Right atrium auricular region (tissue), 2 donors: ENCODE measurements around the gene RHBDD1. TPM values are rescaled to one million over a fixed set of nuclear protein-coding genes. Genes with fewer than 3 reads are reported as not detected.

ENCODE experiments used
- DNase-seq: peaks from one replicate; pipeline ENCODE4 v3.0.0-alpha.2; 2019; ENCODE audit warnings: low spot score
- H3K27ac ChIP-seq, 2 donors: fragments of 200-600 bp; sonication (generic); 1 replicate in 1 of 2; 2 replicates in 1 of 2; pipeline ENCODE4 v1.5.1; 2016 to 2019
- H3K27me3 ChIP-seq, 2 donors: fragments of 200-600 bp; sonication (generic); one replicate each; pipeline versions ENCODE4 v1.5.1 to v1.6.0; 2017 to 2019
- H3K36me3 ChIP-seq: fragments of 200-600 bp; sonication (generic); one replicate; pipeline ENCODE4 v1.5.1; 2016
- H3K4me1 ChIP-seq, 2 donors: fragments of 200-600 bp; sonication (generic); one replicate each; pipeline versions ENCODE4 v1.5.1 to v1.6.0; 2017 to 2019
- H3K4me3 ChIP-seq, 2 donors: fragments of 200-600 bp; sonication (generic); 1 replicate in 1 of 2; 2 replicates in 1 of 2; pipeline ENCODE4 v1.5.1; 2017 to 2019; ENCODE audit warnings: mild to moderate bottlenecking in 1 of 2, moderate library complexity in 1 of 2
- H3K9me3 ChIP-seq, 2 donors: fragments of 200-600 bp; sonication (generic); one replicate each; pipeline ENCODE4 v1.5.1; 2019
- total RNA-seq, 2 donors: library from RNA; depleted of rRNA; stranded (reverse); fragments of >200 nt; gene quantifications; one replicate each; pipeline ENCODE4 v1.1.0, GENCODE V29; 2016
- TF ChIP-seq, protein P1 (sequence below), 2 donors: fragments of 200-600 bp; sonication (generic); IDR thresholded peaks; one replicate each; pipeline ENCODE4 v1.5.1; 2019; ENCODE audit warnings: antibody characterized with exemption in 2 of 2

Gene RHBDD1
- total RNA-seq, 2 donors from 2014 or later, result 12.3 to 16.1 TPM

- no peaks in the 10 kb centered on the region for H3K27me3 ChIP-seq
- H3K36me3 ChIP-seq, result no peaks in the 10 kb centered on the region
Measured at GRCh38 chr2:227038550-227039189, 202.8 kb downstream of the RHBDD1 start.

GRCh38 chr2:227043981-227044380 lies 208.1 kb downstream of the RHBDD1 start:
- H3K27me3 ChIP-seq, result no peaks in the 10 kb centered on the region
- no peak overlapping the region for H3K27ac ChIP-seq
- H3K4me3 ChIP-seq, result no peak overlapping the region
- no peaks in the 10 kb centered on the region for H3K4me1 ChIP-seq
- TF ChIP-seq, protein P1, sequence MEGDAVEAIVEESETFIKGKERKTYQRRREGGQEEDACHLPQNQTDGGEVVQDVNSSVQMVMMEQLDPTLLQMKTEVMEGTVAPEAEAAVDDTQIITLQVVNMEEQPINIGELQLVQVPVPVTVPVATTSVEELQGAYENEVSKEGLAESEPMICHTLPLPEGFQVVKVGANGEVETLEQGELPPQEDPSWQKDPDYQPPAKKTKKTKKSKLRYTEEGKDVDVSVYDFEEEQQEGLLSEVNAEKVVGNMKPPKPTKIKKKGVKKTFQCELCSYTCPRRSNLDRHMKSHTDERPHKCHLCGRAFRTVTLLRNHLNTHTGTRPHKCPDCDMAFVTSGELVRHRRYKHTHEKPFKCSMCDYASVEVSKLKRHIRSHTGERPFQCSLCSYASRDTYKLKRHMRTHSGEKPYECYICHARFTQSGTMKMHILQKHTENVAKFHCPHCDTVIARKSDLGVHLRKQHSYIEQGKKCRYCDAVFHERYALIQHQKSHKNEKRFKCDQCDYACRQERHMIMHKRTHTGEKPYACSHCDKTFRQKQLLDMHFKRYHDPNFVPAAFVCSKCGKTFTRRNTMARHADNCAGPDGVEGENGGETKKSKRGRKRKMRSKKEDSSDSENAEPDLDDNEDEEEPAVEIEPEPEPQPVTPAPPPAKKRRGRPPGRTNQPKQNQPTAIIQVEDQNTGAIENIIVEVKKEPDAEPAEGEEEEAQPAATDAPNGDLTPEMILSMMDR (IDR thresholded peaks at IDR 0.05), result no peak
- H3K9me3 ChIP-seq, result no peaks in the 10 kb centered on the region
- no peak for DNase-seq
- no peaks in the 10 kb centered on the region for H3K36me3 ChIP-seq

More at GRCh38 chr2:227038550-227039189, 202.8 kb downstream of the RHBDD1 start:
- no peak for DNase-seq
- no peaks in the 10 kb centered on the region for H3K4me1 ChIP-seq
- no peak overlapping the region for H3K27ac ChIP-seq
- TF ChIP-seq, protein P1 (IDR thresholded peaks at IDR 0.05), result no peak
- H3K9me3 ChIP-seq, result no peaks in the 10 kb centered on the region
- H3K4me3 ChIP-seq, result no peak overlapping the region

Other genes starting within 250 kb of the RHBDD1 start
- gene IRS1, start 36.2 kb upstream of the RHBDD1 start, total RNA-seq, result 10 to 100 TPM; 14.6 to 15.8 TPM